Stimulated activated naive CD4-positive, alpha-beta T cell (primary cell): Measurements from ENCODE around the gene KBTBD8.

ENCODE experiments used
- DNase-seq, 6 experiments: peaks; one replicate each; lab custom pipeline; 2025; lab: John Stamatoyannopoulos, UW

KBTBD8 gene

GRCh38 chr3:67034371-67034770 is 36.3 kb downstream of the KBTBD8 start:
- no peak for DNase-seq

GRCh38 chr3:67037615-67038014 is 39.5 kb downstream of the KBTBD8 start:
- DNase-seq, result no peak

- DNase-seq, result no peak
Observed at GRCh38 chr3:67044295-67044694, 46.2 kb downstream of the KBTBD8 start.

GRCh38 chr3:67044955-67045354 is 46.8 kb downstream of the KBTBD8 start:
- no peak for DNase-seq

GRCh38 chr3:67045711-67046465 is 47.8 kb downstream of the KBTBD8 start:
- DNase-seq, result no peak

GRCh38 chr3:67047051-67047450 is 48.9 kb downstream of the KBTBD8 start:
- DNase-seq, result no peak

GRCh38 chr3:67048067-67048714 is 50.1 kb downstream of the KBTBD8 start:
- DNase-seq, result no peak

GRCh38 chr3:67048715-67049074 is 50.6 kb downstream of the KBTBD8 start:
- no peak for DNase-seq

GRCh38 chr3:67059443-67059842 is 61.3 kb downstream of the KBTBD8 start:
- DNase-seq, result no peak
